H1 (cell line): Measurements from ENCODE around the gene EIF4EBP2. TPM values are rescaled to one million over a fixed set of nuclear protein-coding genes. Genes with fewer than 3 reads are reported as not detected.
A peak's percentile ranks its signal among the peaks of the same experiment; 100 is the strongest.

ENCODE experiments used
- CTCF ChIA-PET: fragments of 300-600 bp; sonication (Branson Sonifier 250); formaldehyde crosslinking; loops from one replicate; lab custom pipeline; 2021; ENCODE audit not compliant: partially characterized antibody; lab: Charles Lee
- POLR2A ChIA-PET: fragments of 300-600 bp; sonication (Branson Sonifier 250); formaldehyde crosslinking; loops from one replicate; lab custom pipeline; 2021; ENCODE audit warnings: inconsistent platforms; ENCODE audit not compliant: partially characterized antibody; lab: Charles Lee
- DNase-seq, 2 experiments: peaks; one replicate each; pipeline versions ENCODE4 v3.0.0 to v3.0.0-alpha.2; 2010 to 2022; ENCODE audit warnings: low spot score in 2 of 2, low read depth in 1 of 2, mixed read lengths in 1 of 2
- FAIRE-seq: peaks from 2 replicates; lab custom pipeline; 2011; peaks lifted over from hg19 to GRCh38; lab: Jason Lieb, UNC
- H2AFZ ChIP-seq: 2 replicates; pipeline ENCODE4 v1.8.1; 2012; ENCODE audit warnings: low read length, inconsistent platforms
- H2AK5ac ChIP-seq: 2 replicates; pipeline ENCODE4 v1.6.1; 2013; ENCODE audit warnings: low read depth, low read length
- H2BK120ac ChIP-seq: replicated peaks from 2 replicates; pipeline ENCODE3; 2013; ENCODE audit warnings: low read depth, low read length, inconsistent platforms
- H2BK12ac ChIP-seq: 2 replicates; pipeline ENCODE4 v1.6.1; 2013; ENCODE audit warnings: low read depth, low read length
- H2BK15ac ChIP-seq: 2 replicates; pipeline ENCODE4 v1.6.1; 2013; ENCODE audit warnings: low read length
- H2BK20ac ChIP-seq: 2 replicates; pipeline ENCODE4 v1.6.1; 2013; ENCODE audit warnings: low read length
- H2BK5ac ChIP-seq: 2 replicates; pipeline ENCODE4 v1.6.1; 2013; ENCODE audit warnings: low read depth, low read length
- H3K14ac ChIP-seq: 2 replicates; pipeline ENCODE4 v1.6.1; 2013; ENCODE audit warnings: inconsistent platforms; ENCODE audit not compliant: insufficient read length
- H3K18ac ChIP-seq: 2 replicates; pipeline ENCODE4 v1.6.1; 2013; ENCODE audit warnings: low read length; ENCODE audit errors: extremely low read depth
- H3K23ac ChIP-seq: 2 replicates; pipeline ENCODE4 v1.6.1; 2013; ENCODE audit warnings: inconsistent platforms; ENCODE audit not compliant: insufficient read length
- H3K23me2 ChIP-seq: 2 replicates; pipeline ENCODE4 v1.6.1; 2013; ENCODE audit warnings: low read depth, low read length
- H3K27ac ChIP-seq: 2 replicates; pipeline ENCODE4 v1.6.1; 2011; ENCODE audit warnings: low read depth, low read length, inconsistent platforms
- H3K27me3 ChIP-seq, 4 experiments: replicated peaks in 1 of 4; 1 replicate in 1 of 4; 2 replicates in 3 of 4; pipeline versions ENCODE4 v1.6.1 to v1.8.1; 2011 to 2013; ENCODE audit warnings: low read length in 3 of 4, mild to moderate bottlenecking in 3 of 4, inconsistent platforms in 2 of 4, mixed read lengths in 2 of 4, moderate library complexity in 1 of 4; ENCODE audit not compliant: control insufficient read depth in 3 of 4, insufficient read depth in 3 of 4; ENCODE audit errors: extremely low read depth in 1 of 4
- H3K36me3 ChIP-seq, 4 experiments: 2 replicates each; pipeline versions ENCODE4 v1.6.1 to v1.8.1; 2011 to 2013; ENCODE audit warnings: mild to moderate bottlenecking in 4 of 4, low read length in 3 of 4, moderate library complexity in 2 of 4, control low read depth in 1 of 4, inconsistent platforms in 1 of 4; ENCODE audit not compliant: insufficient read depth in 4 of 4, control insufficient read depth in 2 of 4
- H3K4ac ChIP-seq: replicated peaks from 2 replicates; pipeline ENCODE3; 2013; ENCODE audit warnings: low read length, low read depth, mixed read lengths, inconsistent platforms; ENCODE audit not compliant: insufficient read length
- H3K4me1 ChIP-seq, 4 experiments: replicated peaks in 1 of 4; 1 replicate in 1 of 4; 2 replicates in 3 of 4; pipeline versions ENCODE4 v1.6.1 to v1.8.1; 2011 to 2013; ENCODE audit warnings: low read length in 3 of 4, inconsistent platforms in 2 of 4, mixed read lengths in 1 of 4; ENCODE audit not compliant: insufficient read depth in 4 of 4, control insufficient read depth in 3 of 4
- H3K4me2 ChIP-seq, 2 experiments: 2 replicates each; pipeline versions ENCODE4 v1.6.1 to v1.8.1; 2011 to 2013; ENCODE audit warnings: low read depth in 2 of 2, low read length in 2 of 2, control low read depth in 1 of 2, inconsistent platforms in 1 of 2, mild to moderate bottlenecking in 1 of 2; ENCODE audit not compliant: insufficient read depth in 1 of 2
- H3K4me3 ChIP-seq, 4 experiments: fragments of 200-600, 300-600 bp in 1 of 4; sonication (generic), shearing (Covaris generic), sonication (Bioruptor Twin) in 1 of 4; 2 replicates each; pipeline versions ENCODE4 v1.5.1 to v1.8.1; 2011 to 2016; ENCODE audit warnings: low read length in 4 of 4, low read depth in 3 of 4, control low read depth in 2 of 4, inconsistent platforms in 2 of 4, mild to moderate bottlenecking in 2 of 4, mixed read lengths in 1 of 4, moderate library complexity in 1 of 4; ENCODE audit not compliant: insufficient read depth in 2 of 4; ENCODE audit errors: extremely low read depth in 1 of 4
- H3K56ac ChIP-seq: replicated peaks from 2 replicates; pipeline ENCODE3; 2013; ENCODE audit warnings: low read depth, mild to moderate bottlenecking, mixed read lengths, low read length, inconsistent platforms; ENCODE audit not compliant: insufficient read length
- H3K79me1 ChIP-seq: 2 replicates; pipeline ENCODE4 v1.6.1; 2013; ENCODE audit warnings: low read depth, low read length, control low read depth
- H3K79me2 ChIP-seq, 2 experiments: 2 replicates each; pipeline versions ENCODE4 v1.6.1 to v1.8.1; 2012 to 2013; ENCODE audit warnings: low read length in 2 of 2, mild to moderate bottlenecking in 2 of 2, inconsistent platforms in 1 of 2; ENCODE audit not compliant: insufficient read depth in 2 of 2, control insufficient read depth in 1 of 2
- H3K9ac ChIP-seq, 4 experiments: replicated peaks in 1 of 4; 1 replicate in 1 of 4; 2 replicates in 3 of 4; pipeline versions ENCODE4 v1.6.1 to v1.8.1; 2011 to 2013; ENCODE audit warnings: low read depth in 3 of 4, low read length in 3 of 4, control low read depth in 2 of 4, mild to moderate bottlenecking in 2 of 4, moderate library complexity in 2 of 4, inconsistent platforms in 1 of 4; ENCODE audit errors: extremely low read depth in 1 of 4
- H3K9me3 ChIP-seq, 2 experiments: 2 replicates each; pipeline versions ENCODE4 v1.6.1 to v1.8.1; 2012 to 2013; ENCODE audit warnings: mild to moderate bottlenecking in 2 of 2, moderate library complexity in 2 of 2, control low read depth in 1 of 2, inconsistent platforms in 1 of 2, low read depth in 1 of 2, low read length in 1 of 2, mixed read lengths in 1 of 2; ENCODE audit not compliant: insufficient read depth in 2 of 2
- H4K20me1 ChIP-seq, 2 experiments: replicated peaks in 1 of 2; 2 replicates each; pipeline versions ENCODE3 to v1.8.1; 2011 to 2013; ENCODE audit warnings: inconsistent platforms in 2 of 2, low read length in 2 of 2, mild to moderate bottlenecking in 1 of 2; ENCODE audit not compliant: insufficient read depth in 2 of 2, control insufficient read depth in 1 of 2
- H4K5ac ChIP-seq: 2 replicates; pipeline ENCODE4 v1.6.1; 2013; ENCODE audit warnings: low read length, low read depth, mixed read lengths, inconsistent platforms; ENCODE audit not compliant: insufficient read length
- H4K8ac ChIP-seq: 2 replicates; pipeline ENCODE4 v1.8.0; 2013; ENCODE audit warnings: mild to moderate bottlenecking, moderate library complexity, low read length, inconsistent platforms; ENCODE audit not compliant: insufficient read depth; ENCODE audit errors: extremely low read depth
- H4K91ac ChIP-seq: replicated peaks from 2 replicates; pipeline ENCODE3; 2013; ENCODE audit warnings: low read length, mixed read lengths, inconsistent platforms; ENCODE audit not compliant: insufficient read length
- RBBP5 ChIP-seq: IDR thresholded peaks from 2 replicates; pipeline ENCODE4 v1.7.1; 2012; ENCODE audit warnings: low read depth, mild to moderate bottlenecking, inconsistent platforms, low read length, moderate library complexity, borderline replicate concordance
- WGBS, 2 experiments: shearing (Covaris generic) in 1 of 2; methylation state at CpG; one replicate each; pipeline versions ENCODE4 v1.1.6 to v1.1.7; 2013 to 2015; ENCODE audit warnings: low lambda C conversion rate in 2 of 2, mixed read lengths in 2 of 2, inconsistent platforms in 1 of 2, low coverage in 1 of 2, missing lambda C conversion rate in 1 of 2; ENCODE audit not compliant: insufficient replicate concordance in 2 of 2, insufficient coverage in 1 of 2, insufficient read length in 1 of 2; ENCODE audit errors: extremely low coverage in 1 of 2, missing lambda C conversion rate in 1 of 2; 5-methylcytosine and 5-hydroxymethylcytosine counted together
- polyA plus RNA-seq, 7 experiments: library from polyadenylated mRNA; depleted of rRNA in 3 of 7; stranded (reverse) in 5 of 7; unstranded in 2 of 7; fragments of >200 nt in 5 of 7; fragments of 200-250 nt in 2 of 7; gene quantifications; 1 replicate in 5 of 7; 2 replicates in 1 of 7; 4 replicates in 1 of 7; pipeline versions ENCODE4 v1.2.1 to v1.2.3, GENCODE V29; 2011 to 2013; ENCODE audit warnings: missing spikeins in 2 of 7, mixed read lengths in 2 of 7
- total RNA-seq: library from RNA; stranded (reverse); fragmentation: NEBNext Ultra II Directional; extraction: Animal tissue kit (Norgen Biotek cat#: 25700); gene quantifications from 2 replicates; pipeline ENCODE4 v1.2.1, GENCODE V29; 2021

EIF4EBP2 gene
- total and polyA plus RNA-seq, 2 of the 8 experiments (the other 6 are each of a cell fraction or from before 2014, with no cell fraction given), result 55.3 to 144 TPM

DNA sequence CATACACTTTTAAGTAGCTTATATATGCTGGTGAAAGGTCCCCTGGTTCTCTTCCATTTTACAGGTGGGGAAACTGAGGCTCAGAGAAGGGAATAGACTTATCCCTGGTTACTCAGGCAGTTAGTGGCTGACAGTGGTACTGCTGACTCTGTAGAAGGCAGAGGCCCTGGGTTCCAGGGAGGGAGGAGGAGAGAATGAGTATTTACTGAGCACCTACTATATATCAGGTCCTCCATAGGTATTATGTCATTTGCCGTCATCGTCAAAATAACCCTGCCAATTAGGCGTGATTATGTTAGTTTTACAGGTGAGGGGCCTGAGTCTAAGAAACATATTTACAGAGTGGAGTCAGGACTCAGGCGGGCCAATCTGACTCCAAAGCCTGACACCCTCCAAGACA is 61.3 kb downstream of the EIF4EBP2 start:
- no peak overlapping the region for H4K5ac ChIP-seq
- H2BK5ac ChIP-seq, result no peak overlapping the region
- no peak overlapping the region for H2AFZ ChIP-seq
- no peaks in the 10 kb centered on the region for H3K23me2 ChIP-seq
- DNase-seq (no peak), FAIRE-seq (no peak)
- no peak overlapping the region for H2BK15ac ChIP-seq
- H3K18ac ChIP-seq, result no peak overlapping the region
- no peaks in the 10 kb centered on the region; a peak in 1 of 7 replicates for H3K4me1 ChIP-seq
- CTCF ChIA-PET, result interaction anchor here (1.3 to 43.0 kb wide), 4 partner anchors 11 to 75 kb away, joined by 3 to 908 read pairs (median 7); no protein-coding TSS in a partner anchor
- no peak overlapping the region for H3K27ac ChIP-seq
- H3K23ac ChIP-seq, result no peak overlapping the region
- 99% methylated on average over 4 of the region's 4 CpGs; no CpG with 5 or more reads in 1 of the 2 experiments for WGBS, 2 experiments
- H3K36me3 ChIP-seq, result no peaks in the 10 kb centered on the region
- H2BK20ac ChIP-seq, result no peak overlapping the region
- H3K14ac ChIP-seq, result no peak overlapping the region
- no peaks in the 10 kb centered on the region for H3K9me3 ChIP-seq
- H2BK12ac ChIP-seq, result no peak overlapping the region
- H3K56ac ChIP-seq, result no peak overlapping the region
- no peaks in the 10 kb centered on the region for H3K79me1 ChIP-seq
- no peak overlapping the region for H3K4me2 ChIP-seq
- H3K27me3 ChIP-seq, result peaks cover 0 to 5% (median 3%) of the 10 kb centered on the region in 4 experiments; a peak in 4 of 7 replicates
- no peak overlapping the region for H2BK120ac ChIP-seq
- H4K20me1 ChIP-seq, result no peaks in the 10 kb centered on the region
- no peaks in the 10 kb centered on the region for H3K79me2 ChIP-seq
- POLR2A ChIA-PET, result no interaction called here
- no peak overlapping the region for H4K8ac ChIP-seq
- H4K91ac ChIP-seq, result no peak overlapping the region
- no peak overlapping the region for H3K4me3 ChIP-seq
- no peak overlapping the region for H3K4ac ChIP-seq
- no peak overlapping the region for H3K9ac ChIP-seq
- H2AK5ac ChIP-seq, result peak overlapping the region; percentile 26; the same call in 1 of the 2 replicates
- no peak for TF ChIP-seq RBBP5
